GM18867 (cell line): ENCODE measurements around the gene SOX9.
A peak's percentile ranks its signal among the peaks of the same experiment; 100 is the strongest.
"Not testable (repeated sequence)": the region's sequence is repeated elsewhere in the genome, so short reads cannot be mapped to it uniquely, and the experiment has no call there.

Experiments
- ATAC-seq: cut with Tn5 transposase; IDR thresholded peaks from one replicate; pipeline ENCODE4 v1.9.1; 2021; ENCODE audit warnings: mild to moderate bottlenecking, moderate library complexity; ENCODE audit not compliant: unreplicated experiment

Gene SOX9

GRCh38 chr17:72110942-72111318, 9.9 kb upstream of the SOX9 start:
- ATAC-seq, result no peak

DNA sequence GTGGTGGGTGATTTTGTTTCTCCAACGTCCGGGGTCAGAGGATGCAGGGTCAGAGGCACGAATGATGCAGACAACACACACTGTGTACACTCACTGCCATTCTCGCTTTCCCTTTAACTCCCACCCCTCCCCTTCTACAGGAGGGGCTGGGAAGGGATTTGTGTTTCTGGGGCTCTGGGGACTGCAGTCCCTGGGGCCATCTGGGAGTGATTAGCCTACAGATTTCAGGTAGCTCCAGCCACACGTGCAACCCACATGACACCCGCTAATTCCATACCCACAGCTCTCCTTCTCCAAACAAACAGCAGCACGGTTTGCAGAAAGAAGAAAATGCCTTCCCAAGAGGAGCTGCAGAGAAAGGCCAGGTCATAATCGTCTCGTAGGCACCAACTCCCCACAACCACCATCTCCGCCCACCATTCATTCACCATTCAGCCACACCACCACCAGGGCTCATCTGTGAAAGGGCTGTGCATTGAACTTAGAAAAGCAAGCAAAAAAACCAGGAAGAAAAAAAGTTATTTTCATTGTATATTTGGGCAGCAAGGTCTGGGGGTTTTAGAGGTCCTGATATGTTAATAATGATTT, 9.4 kb upstream of the SOX9 start:
- no peak for ATAC-seq

DNA sequence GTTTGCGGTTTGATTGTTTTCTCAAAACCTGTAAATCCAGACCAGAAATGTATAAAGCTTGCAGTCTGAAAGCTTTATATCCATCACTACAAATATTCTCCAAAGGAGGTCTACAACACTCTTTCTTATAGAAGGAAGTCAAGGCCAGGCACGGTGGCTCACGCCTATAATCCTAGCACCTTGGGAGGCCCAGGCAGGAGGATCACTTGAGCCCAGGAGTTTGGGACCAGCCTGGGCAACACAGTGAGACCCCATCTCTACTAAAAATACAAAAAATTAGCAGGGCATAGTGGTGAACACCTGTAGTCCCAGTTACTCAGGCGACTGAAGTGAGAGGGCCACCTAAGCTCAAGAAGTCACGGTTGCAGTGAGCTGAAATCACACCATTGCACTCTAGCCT, 8.9 kb upstream of the SOX9 start:
- not testable (repeated sequence) for ATAC-seq

DNA sequence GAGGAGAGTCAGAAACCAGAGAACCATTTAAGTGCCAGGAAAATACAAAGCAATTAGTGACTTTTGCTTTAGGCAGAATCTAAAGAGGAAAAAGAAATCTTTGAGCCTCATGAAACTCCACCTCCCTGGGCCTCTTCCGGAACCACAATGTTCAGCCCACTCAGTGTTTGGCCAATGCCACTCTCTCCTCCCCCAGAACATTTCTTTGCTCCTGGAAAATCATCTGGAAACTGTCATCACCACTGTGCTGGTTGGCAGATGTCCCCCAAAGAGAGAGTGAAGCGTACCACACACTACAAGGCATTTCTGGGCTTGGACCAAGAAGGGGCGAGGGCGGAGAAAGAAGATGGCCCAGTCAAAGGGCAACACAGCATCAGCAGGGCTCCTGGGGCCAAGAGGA, 7.1 kb upstream of the SOX9 start:
- ATAC-seq, result no peak

DNA sequence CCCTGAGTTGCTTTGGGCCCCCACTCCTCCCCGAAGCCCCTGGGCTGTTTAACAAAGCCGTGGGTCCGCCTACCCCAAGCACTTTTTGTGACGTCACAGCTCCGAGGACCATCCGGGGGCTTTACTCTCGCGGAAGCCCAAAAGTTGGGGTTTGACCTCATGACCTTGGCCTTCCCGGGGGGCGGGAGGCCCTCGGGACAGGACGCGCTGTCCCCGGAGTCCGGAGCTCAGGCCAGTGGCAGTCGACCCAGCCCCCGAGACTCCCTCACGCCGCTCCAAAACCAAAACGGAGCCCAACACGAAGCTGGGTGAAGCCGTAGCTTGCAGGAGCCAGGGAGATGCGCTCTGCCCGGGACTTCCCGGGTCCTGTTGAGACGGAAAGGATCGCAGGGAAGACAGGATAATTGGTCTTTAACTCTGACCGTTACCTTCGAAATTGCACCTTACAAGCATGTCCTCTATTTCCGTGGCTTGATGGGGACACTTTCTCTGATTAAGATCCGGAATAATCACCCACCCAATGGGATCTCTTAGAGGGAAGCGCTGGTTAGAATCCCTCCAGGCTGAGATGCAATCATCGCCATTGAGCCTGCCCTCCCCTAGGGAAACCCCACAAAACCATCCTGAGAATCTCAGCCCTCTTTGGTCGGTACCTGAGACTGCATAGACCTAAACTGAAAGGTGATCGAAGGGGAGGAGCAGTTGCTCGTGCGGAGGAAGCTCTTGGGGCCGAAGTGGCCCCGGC, 4.9 kb upstream of the SOX9 start:
- ATAC-seq, result no peak

- ATAC-seq, result no peak
Observed at GRCh38 chr17:72116661-72117521, 3.9 kb upstream of the SOX9 start.

GRCh38 chr17:72117535-72118334, 3.1 kb upstream of the SOX9 start:
- ATAC-seq, result no peak

- no peak for ATAC-seq
Observed at GRCh38 chr17:72118335-72119076, 2.3 kb upstream of the SOX9 start.

DNA sequence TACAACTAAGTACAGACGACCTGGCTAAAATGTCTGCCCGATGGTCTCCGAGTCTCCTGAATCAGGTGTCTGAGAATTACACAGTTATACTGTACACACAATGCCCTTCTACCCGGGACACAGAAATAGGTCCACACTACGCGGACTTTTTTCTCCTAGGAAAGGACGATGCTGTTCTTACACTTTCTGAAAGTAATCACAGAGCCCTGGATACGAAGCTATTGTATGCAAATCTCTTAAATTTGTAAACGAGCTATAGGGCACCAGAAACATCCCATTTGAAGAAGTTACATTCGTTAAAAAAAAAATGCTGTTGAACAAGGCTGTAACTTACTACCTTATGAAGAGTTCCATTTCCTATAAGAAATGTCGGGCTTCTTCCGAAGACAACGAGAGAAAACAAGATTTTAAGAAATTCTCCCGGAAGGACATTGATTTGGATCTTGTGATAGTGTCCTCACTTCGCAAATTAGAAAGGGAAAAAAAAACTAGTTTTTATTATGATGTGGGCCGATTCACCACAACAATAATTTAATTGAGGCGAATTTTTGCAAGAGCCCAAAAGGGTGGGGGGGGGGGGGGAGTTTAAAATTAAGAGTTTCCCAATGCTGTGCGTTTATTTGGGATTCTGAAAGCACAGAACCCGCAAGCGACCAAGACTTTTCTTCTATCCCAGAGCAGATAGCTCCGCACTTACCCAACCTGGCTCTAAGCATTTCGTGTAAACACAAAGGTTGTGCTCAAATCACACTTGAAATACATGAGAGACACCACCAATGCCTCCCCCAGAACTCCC, 1.5 kb upstream of the SOX9 start:
- ATAC-seq, result no peak

- no peak for ATAC-seq
Observed at GRCh38 chr17:72119873-72120641, 763 bp upstream of the SOX9 start.

DNA sequence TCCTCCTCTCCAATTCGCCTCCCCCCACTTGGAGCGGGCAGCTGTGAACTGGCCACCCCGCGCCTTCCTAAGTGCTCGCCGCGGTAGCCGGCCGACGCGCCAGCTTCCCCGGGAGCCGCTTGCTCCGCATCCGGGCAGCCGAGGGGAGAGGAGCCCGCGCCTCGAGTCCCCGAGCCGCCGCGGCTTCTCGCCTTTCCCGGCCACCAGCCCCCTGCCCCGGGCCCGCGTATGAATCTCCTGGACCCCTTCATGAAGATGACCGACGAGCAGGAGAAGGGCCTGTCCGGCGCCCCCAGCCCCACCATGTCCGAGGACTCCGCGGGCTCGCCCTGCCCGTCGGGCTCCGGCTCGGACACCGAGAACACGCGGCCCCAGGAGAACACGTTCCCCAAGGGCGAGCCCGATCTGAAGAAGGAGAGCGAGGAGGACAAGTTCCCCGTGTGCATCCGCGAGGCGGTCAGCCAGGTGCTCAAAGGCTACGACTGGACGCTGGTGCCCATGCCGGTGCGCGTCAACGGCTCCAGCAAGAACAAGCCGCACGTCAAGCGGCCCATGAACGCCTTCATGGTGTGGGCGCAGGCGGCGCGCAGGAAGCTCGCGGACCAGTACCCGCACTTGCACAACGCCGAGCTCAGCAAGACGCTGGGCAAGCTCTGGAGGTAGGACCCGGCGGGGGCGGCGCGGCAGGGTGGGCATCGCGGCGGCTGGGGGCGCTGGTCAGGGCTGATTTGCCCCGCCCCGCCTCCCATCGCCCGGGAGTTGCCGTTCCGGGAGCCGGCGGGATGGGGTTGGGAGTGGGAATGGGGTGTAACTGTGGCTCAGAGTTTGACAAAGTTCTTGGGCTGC, 567 bp downstream of the SOX9 start:
- peak; percentile 4 for ATAC-seq

- ATAC-seq, result no peak
Observed at GRCh38 chr17:72122010-72122764, 1.4 kb downstream of the SOX9 start.

DNA sequence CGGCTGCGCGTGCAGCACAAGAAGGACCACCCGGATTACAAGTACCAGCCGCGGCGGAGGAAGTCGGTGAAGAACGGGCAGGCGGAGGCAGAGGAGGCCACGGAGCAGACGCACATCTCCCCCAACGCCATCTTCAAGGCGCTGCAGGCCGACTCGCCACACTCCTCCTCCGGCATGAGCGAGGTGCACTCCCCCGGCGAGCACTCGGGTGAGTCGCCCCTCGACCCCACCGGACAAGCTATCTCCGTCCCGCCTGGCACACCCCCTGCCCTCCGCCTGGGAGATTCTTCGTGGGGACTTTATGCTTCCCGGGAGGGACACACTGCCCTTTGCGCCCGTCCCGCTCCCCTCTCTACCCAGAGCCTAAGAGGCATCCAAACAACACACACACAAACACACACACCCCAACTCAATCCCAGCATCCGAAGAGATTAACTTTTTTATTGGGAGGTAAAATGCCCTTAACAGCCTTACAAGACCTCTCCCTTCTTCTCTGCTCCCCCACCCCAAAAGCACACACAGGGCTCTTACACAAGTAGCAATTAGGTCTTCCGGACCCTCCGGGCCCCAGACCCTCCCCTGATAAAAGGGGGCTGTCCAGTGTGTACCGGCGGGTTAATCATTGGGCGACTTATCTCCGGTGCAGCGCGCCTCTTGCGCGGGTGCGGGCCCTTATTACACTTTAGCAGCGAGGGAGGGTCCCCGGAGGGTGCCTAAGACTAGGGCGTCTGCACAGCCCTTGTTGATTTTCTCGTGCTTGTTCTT, 2.1 kb downstream of the SOX9 start:
- ATAC-seq, result no peak

- no peak for ATAC-seq
Observed at GRCh38 chr17:72123530-72124437, 3.0 kb downstream of the SOX9 start.

GRCh38 chr17:72124438-72124775, 3.6 kb downstream of the SOX9 start:
- ATAC-seq, result no peak

- ATAC-seq, result no peak
Observed at GRCh38 chr17:72125226-72125651, 4.4 kb downstream of the SOX9 start.
